ENCODE data around the gene GADD45GIP1. TPM values are rescaled to one million over a fixed set of nuclear protein-coding genes. Genes with fewer than 3 reads are reported as not detected.

GADD45GIP1 gene
- total RNA-seq, 1 experiment from 2014 or later = 35.9 TPM

- H3K9me3 ChIP-seq (ENCODE audit: control insufficient read depth in 1 of 2, insufficient read depth in 1 of 2, low read depth in 1 of 2, low read length in 2 of 2) = no peaks in the 10 kb centered on the region
- BruUV-seq (replicated peaks) = no TSS peak
- H3K9ac ChIP-seq (ENCODE audit: low read length) = peak overlapping the region; percentile 78
- H3K4me1 ChIP-seq (ENCODE audit: control insufficient read depth in 1 of 2, insufficient read depth in 2 of 2, low read length in 2 of 2) = peaks cover 5 to 17% of the 10 kb centered on the region in 2 experiments; a peak in 3 of 4 replicates
- ATAC-seq (peak; percentile 73), DNase-seq (ENCODE audit: low read depth, low spot score) (no peak)
- ChIA-PET POLR2A (no interaction called here), RAD21 (ENCODE audit: low non-redundant PET in 1 of 2, low total read pairs in 2 of 2, uncharacterized antibody in 2 of 2, unreplicated experiment in 2 of 2) (no interaction called here), CTCF (no interaction called here)
- H3K4me3 ChIP-seq (replicated peaks in 1 of 2; ENCODE audit: low read depth in 1 of 2, low read length in 2 of 2) = peak overlapping the region; percentile 65 to 81
- no peaks in the 10 kb centered on the region for H3K27me3 ChIP-seq (ENCODE audit: insufficient read depth, low read length)
- peaks cover 17% of the 10 kb centered on the region; the same call in 1 of the 2 replicates for H3K79me2 ChIP-seq (ENCODE audit: insufficient read depth, low read length)
- H2AFZ ChIP-seq (ENCODE audit: low read depth, low read length, poor library complexity, severe bottlenecking) = no peak overlapping the region
- H4K20me1 ChIP-seq (ENCODE audit: insufficient read depth) = no peaks in the 10 kb centered on the region
- peak overlapping the region; percentile 96 for H3K4me2 ChIP-seq (ENCODE audit: low read length)
- peaks cover 0 to 5% of the 10 kb centered on the region in 2 experiments; a peak in 1 of 4 replicates for H3K36me3 ChIP-seq (ENCODE audit: control insufficient read depth in 1 of 2, insufficient read depth in 2 of 2, low read length in 2 of 2)
- H3K9me2 ChIP-seq (ENCODE audit: insufficient read depth) = no peaks in the 10 kb centered on the region
- TF ChIP-seq ZNF274 (IDR thresholded peaks at IDR 0.05; ENCODE audit: low read depth, low read length) (no peak), EGR1 (IDR thresholded peaks at IDR 0.05; ENCODE audit: low read depth) (no peak)
- intact Hi-C loops (cut with micrococcal nuclease) = no loop called here
- peak overlapping the region; percentile 71; the same call in 1 of the 2 replicates for H3K27ac ChIP-seq (ENCODE audit: low read depth, low read length)
These were observed 39.5 kb upstream of the GADD45GIP1 start for GRCh38 chr19:12996406-12997094.

DNA sequence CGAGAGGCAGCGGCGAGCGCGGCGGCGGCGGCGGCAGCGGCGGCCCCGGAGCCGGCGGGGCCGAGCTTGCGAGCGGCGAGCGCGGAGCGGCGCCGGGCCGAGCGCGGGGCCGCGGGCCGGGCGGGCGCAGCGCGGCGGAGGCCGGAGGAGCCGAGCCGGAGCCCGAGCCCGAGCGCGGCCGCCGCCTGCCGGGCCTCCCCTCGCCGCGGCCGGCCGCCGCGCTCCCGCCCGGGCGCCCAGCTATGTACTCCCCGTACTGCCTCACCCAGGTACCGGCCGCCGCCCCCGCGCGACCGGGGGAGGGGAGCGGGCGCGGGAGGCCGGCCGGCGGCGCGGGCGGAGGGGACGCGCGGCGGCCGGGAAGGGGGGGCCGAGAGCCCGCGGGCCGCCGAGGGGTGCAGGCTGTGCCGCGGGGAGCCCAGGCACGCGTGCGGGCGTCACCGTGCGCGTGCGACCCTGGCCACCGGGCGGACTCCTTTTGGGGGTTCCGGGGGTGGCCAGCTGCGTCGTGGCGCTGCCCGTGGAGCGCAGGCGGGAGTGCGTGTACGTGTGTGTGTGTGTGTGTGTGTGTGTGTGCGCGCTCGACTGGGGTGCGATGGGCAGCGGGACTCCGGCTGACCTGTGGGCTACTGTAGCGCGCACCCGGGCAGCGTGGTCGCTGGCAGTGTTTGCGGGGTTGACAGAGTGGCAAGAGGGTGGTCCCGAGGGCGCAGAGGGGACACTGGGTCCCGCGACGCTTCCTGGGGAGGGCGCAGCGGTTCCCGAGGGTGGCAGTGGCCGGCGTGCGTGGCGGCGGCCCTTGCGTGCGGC lies 38.8 kb upstream of the GADD45GIP1 start:
- ChIA-PET CTCF (no interaction called here), RAD21 (ENCODE audit: low non-redundant PET in 1 of 2, low total read pairs in 2 of 2, uncharacterized antibody in 2 of 2, unreplicated experiment in 2 of 2) (no interaction called here), POLR2A (no interaction called here)
- H3K4me3 ChIP-seq (replicated peaks in 1 of 2; ENCODE audit: low read depth in 1 of 2, low read length in 2 of 2) = peak overlapping the region; percentile 65 to 81
- H3K4me2 ChIP-seq (ENCODE audit: low read length) = peak overlapping the region; percentile 96
- TF ChIP-seq SRF (IDR thresholded peaks at IDR 0.05; ENCODE audit: low read depth) (no peak), CEBPB (IDR thresholded peaks at IDR 0.05; ENCODE audit: low read depth) (no peak), ZFX (IDR thresholded peaks at IDR 0.05) (peak; percentile 49; the same call in 1 of the 2 replicates), ZNF274 (IDR thresholded peaks at IDR 0.05; ENCODE audit: low read depth, low read length) (no peak), REST (IDR thresholded peaks at IDR 0.05; ENCODE audit: low read depth) (no peak)
- TF ChIP-seq, protein P1, sequence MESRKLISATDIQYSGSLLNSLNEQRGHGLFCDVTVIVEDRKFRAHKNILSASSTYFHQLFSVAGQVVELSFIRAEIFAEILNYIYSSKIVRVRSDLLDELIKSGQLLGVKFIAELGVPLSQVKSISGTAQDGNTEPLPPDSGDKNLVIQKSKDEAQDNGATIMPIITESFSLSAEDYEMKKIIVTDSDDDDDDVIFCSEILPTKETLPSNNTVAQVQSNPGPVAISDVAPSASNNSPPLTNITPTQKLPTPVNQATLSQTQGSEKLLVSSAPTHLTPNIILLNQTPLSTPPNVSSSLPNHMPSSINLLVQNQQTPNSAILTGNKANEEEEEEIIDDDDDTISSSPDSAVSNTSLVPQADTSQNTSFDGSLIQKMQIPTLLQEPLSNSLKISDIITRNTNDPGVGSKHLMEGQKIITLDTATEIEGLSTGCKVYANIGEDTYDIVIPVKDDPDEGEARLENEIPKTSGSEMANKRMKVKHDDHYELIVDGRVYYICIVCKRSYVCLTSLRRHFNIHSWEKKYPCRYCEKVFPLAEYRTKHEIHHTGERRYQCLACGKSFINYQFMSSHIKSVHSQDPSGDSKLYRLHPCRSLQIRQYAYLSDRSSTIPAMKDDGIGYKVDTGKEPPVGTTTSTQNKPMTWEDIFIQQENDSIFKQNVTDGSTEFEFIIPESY (IDR thresholded peaks at IDR 0.05; ENCODE audit: extremely low read depth, insufficient replicate concordance, low read length) = no peak
- no peaks in the 10 kb centered on the region for H3K9me2 ChIP-seq (ENCODE audit: insufficient read depth)
- BruUV-seq (replicated peaks) = no TSS peak
- peak overlapping the region; percentile 71; the same call in 1 of the 2 replicates for H3K27ac ChIP-seq (ENCODE audit: low read depth, low read length)
- peak overlapping the region; percentile 78 for H3K9ac ChIP-seq (ENCODE audit: low read length)
- H3K27me3 ChIP-seq (ENCODE audit: insufficient read depth, low read length) = no peaks in the 10 kb centered on the region
- peaks cover 0 to 5% of the 10 kb centered on the region in 2 experiments; a peak in 1 of 4 replicates for H3K36me3 ChIP-seq (ENCODE audit: control insufficient read depth in 1 of 2, insufficient read depth in 2 of 2, low read length in 2 of 2)
- peaks cover 17% of the 10 kb centered on the region; the same call in 1 of the 2 replicates for H3K79me2 ChIP-seq (ENCODE audit: insufficient read depth, low read length)
- DNase-seq (ENCODE audit: low read depth, low spot score) (no peak), ATAC-seq (peak; percentile 51)
- no peak overlapping the region for H2AFZ ChIP-seq (ENCODE audit: low read depth, low read length, poor library complexity, severe bottlenecking)
- no peaks in the 10 kb centered on the region for H3K9me3 ChIP-seq (ENCODE audit: control insufficient read depth in 1 of 2, insufficient read depth in 1 of 2, low read depth in 1 of 2, low read length in 2 of 2)
- peaks cover 5 to 17% of the 10 kb centered on the region in 2 experiments; a peak in 3 of 4 replicates for H3K4me1 ChIP-seq (ENCODE audit: control insufficient read depth in 1 of 2, insufficient read depth in 2 of 2, low read length in 2 of 2)
- H4K20me1 ChIP-seq (ENCODE audit: insufficient read depth) = no peaks in the 10 kb centered on the region
- intact Hi-C loops (cut with micrococcal nuclease) = no loop called here
